ENCODE results near the gene SERP2. TPM values are rescaled to one million over a fixed set of nuclear protein-coding genes. Genes with fewer than 3 reads are reported as not detected.

The SERP2 gene
- polyA plus RNA-seq, 2 of the 4 experiments (the other 2 are of a cell fraction): not detected

- Histone ChIP-seq H3K9me3 (no peaks in the 10 kb centered on the region), H3K4me3 (no peak overlapping the region), H3K27ac (no peak overlapping the region), H3K4me2 (no peak overlapping the region), H3K4me1 (peaks cover 3% of the 10 kb centered on the region; the same call in 2 of the 3 replicates)
- TF ChIP-seq ESRRA (IDR thresholded peaks at IDR 0.05; ENCODE audit: borderline replicate concordance, low read length) (no peak), NPAS2 (CRISPR knock-in tag; IDR thresholded peaks at IDR 0.05; ENCODE audit: borderline replicate concordance) (no peak), TFCP2L1 (CRISPR knock-in tag; IDR thresholded peaks at IDR 0.05) (no peak), MAFK (IDR thresholded peaks at IDR 0.05; ENCODE audit: partially characterized antibody) (no peak), RNF2 (IDR thresholded peaks at IDR 0.05; ENCODE audit: borderline replicate concordance, low read depth) (no peak), FOXS1 (CRISPR knock-in tag; IDR thresholded peaks at IDR 0.05) (no peak)
- TF ChIP-seq, protein P1, sequence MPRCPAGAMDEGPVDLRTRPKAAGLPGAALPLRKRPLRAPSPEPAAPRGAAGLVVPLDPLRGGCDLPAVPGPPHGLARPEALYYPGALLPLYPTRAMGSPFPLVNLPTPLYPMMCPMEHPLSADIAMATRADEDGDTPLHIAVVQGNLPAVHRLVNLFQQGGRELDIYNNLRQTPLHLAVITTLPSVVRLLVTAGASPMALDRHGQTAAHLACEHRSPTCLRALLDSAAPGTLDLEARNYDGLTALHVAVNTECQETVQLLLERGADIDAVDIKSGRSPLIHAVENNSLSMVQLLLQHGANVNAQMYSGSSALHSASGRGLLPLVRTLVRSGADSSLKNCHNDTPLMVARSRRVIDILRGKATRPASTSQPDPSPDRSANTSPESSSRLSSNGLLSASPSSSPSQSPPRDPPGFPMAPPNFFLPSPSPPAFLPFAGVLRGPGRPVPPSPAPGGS (IDR thresholded peaks at IDR 0.05): no peak
- DNase-seq (ENCODE audit: low read depth in 1 of 2, low spot score in 1 of 2) (no peak), FAIRE-seq (no peak), ATAC-seq (no peak)
- whole genome bisulfite sequencing (ENCODE audit: missing lambda C conversion rate): 86% methylated on average over 3 of the region's 3 CpGs
- CTCF ChIA-PET: no interaction called here
- POLR2A ChIA-PET: no interaction called here
These were observed 11.8 kb downstream of the SERP2 start for GRCh38 chr13:44385401-44385800.

DNA sequence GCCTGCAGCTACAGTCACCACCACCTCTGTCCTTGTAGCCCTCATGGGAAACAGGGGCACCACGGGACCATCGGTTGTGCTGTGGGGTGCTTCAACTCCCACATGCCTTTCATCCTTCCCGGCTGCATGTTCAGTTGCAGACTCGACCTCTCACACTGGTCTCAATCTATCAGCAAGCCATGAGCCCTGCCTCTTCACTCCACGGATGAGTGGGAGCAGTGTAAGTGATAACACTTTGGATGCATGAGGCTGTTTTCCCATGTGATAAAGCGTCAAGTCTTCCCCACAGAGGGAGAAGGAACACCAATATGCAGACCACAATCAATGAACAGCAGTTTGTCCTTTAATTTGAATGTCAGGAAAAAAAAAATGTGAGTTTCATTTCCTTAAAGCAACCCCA lies 12.2 kb downstream of the SERP2 start:
- no peaks in the 10 kb centered on the region for H3K9me3 ChIP-seq
- no peak for DNase-seq (ENCODE audit: low read depth in 1 of 2, low spot score in 1 of 2)
- ATAC-seq: no peak
- ChIA-PET CTCF (no interaction called here), POLR2A (no interaction called here)
- no peak overlapping the region for H3K4me2 ChIP-seq
- H3K27ac ChIP-seq: no peak overlapping the region
- H3K4me1 ChIP-seq: no peaks in the 10 kb centered on the region
- TF ChIP-seq, protein P2, sequence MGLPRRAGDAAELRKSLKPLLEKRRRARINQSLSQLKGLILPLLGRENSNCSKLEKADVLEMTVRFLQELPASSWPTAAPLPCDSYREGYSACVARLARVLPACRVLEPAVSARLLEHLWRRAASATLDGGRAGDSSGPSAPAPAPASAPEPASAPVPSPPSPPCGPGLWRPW (IDR thresholded peaks at IDR 0.05): no peak
- TF ChIP-seq RCOR1 (IDR thresholded peaks at IDR 0.05; ENCODE audit: low read depth, low read length) (no peak), HOXA7 (CRISPR knock-in tag; IDR thresholded peaks at IDR 0.05) (no peak), USF2 (IDR thresholded peaks at IDR 0.05) (no peak), ZC3H11A (IDR thresholded peaks at IDR 0.05) (no peak), CTCF (IDR thresholded peaks at IDR 0.05) (no peak), MAFK (IDR thresholded peaks at IDR 0.05; ENCODE audit: partially characterized antibody) (no peak), JUNB (IDR thresholded peaks at IDR 0.05) (no peak), SMC3 (IDR thresholded peaks at IDR 0.05) (no peak), ZSCAN20 (CRISPR knock-in tag; IDR thresholded peaks at IDR 0.05) (no peak)
- WGBS (ENCODE audit: missing lambda C conversion rate): 78% methylated on average over 6 of the region's 6 CpGs
- no peak overlapping the region for H3K4me3 ChIP-seq
- FAIRE-seq: no peak

GRCh38 chr13:44386913-44387556 lies 13.4 kb downstream of the SERP2 start:
- H3K9me3 ChIP-seq: no peaks in the 10 kb centered on the region
- no peak overlapping the region for H3K4me2 ChIP-seq
- ChIA-PET POLR2A (interaction anchor here (0.6 kb wide), 1 partner anchor 77 kb away, joined by 5 read pairs; no protein-coding TSS in a partner anchor), CTCF (interaction anchor here (1.2 kb wide), 1 partner anchor 11 kb away, joined by 3 read pairs; no protein-coding TSS in a partner anchor)
- no peak overlapping the region for H3K4me3 ChIP-seq
- H3K4me1 ChIP-seq: no peaks in the 10 kb centered on the region
- no peak overlapping the region for H3K27ac ChIP-seq
- no peak for FAIRE-seq
- 68% methylated on average over 7 of the region's 7 CpGs for WGBS (ENCODE audit: missing lambda C conversion rate)
- no peak for ATAC-seq
- no peak for DNase-seq (ENCODE audit: low read depth in 1 of 2, low spot score in 1 of 2)
- TF ChIP-seq FOSL2 (IDR thresholded peaks at IDR 0.05) (no peak), FOSL2 (CRISPR knock-in tag; IDR thresholded peaks at IDR 0.05) (no peak), MAFK (IDR thresholded peaks at IDR 0.05; ENCODE audit: partially characterized antibody) (no peak), NFE2L2 (conservative IDR thresholded peaks at IDR 0.05; ENCODE audit: low read length) (no peak), RAD21 (conservative IDR thresholded peaks at IDR 0.05 in 1 of 2, IDR thresholded peaks at IDR 0.05 in 1 of 2) (no peak), NR3C1 (IDR thresholded peaks at IDR 0.05) (no peak), RCOR1 (IDR thresholded peaks at IDR 0.05; ENCODE audit: low read depth, low read length) (no peak), MAZ (IDR thresholded peaks at IDR 0.05; ENCODE audit: borderline replicate concordance, low read depth, low read length) (no peak), PBX3 (IDR thresholded peaks at IDR 0.05) (no peak), NPAS2 (CRISPR knock-in tag; IDR thresholded peaks at IDR 0.05; ENCODE audit: borderline replicate concordance) (no peak)
- TF ChIP-seq, protein P3, sequence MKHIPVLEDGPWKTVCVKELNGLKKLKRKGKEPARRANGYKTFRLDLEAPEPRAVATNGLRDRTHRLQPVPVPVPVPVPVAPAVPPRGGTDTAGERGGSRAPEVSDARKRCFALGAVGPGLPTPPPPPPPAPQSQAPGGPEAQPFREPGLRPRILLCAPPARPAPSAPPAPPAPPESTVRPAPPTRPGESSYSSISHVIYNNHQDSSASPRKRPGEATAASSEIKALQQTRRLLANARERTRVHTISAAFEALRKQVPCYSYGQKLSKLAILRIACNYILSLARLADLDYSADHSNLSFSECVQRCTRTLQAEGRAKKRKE (CRISPR knock-in tag; IDR thresholded peaks at IDR 0.05; ENCODE audit: low read depth): no peak

Data from A549 (cell line).